ENCODE results near the gene KIF3C. TPM values are rescaled to one million over a fixed set of nuclear protein-coding genes. Genes with fewer than 3 reads are reported as not detected.

KIF3C gene
- total and polyA plus RNA-seq, 10 of the 15 experiments (the other 5 are each of a cell fraction or from before 2014, with no cell fraction given): 0.10 to 0.63 (median 0.46) TPM

DNA sequence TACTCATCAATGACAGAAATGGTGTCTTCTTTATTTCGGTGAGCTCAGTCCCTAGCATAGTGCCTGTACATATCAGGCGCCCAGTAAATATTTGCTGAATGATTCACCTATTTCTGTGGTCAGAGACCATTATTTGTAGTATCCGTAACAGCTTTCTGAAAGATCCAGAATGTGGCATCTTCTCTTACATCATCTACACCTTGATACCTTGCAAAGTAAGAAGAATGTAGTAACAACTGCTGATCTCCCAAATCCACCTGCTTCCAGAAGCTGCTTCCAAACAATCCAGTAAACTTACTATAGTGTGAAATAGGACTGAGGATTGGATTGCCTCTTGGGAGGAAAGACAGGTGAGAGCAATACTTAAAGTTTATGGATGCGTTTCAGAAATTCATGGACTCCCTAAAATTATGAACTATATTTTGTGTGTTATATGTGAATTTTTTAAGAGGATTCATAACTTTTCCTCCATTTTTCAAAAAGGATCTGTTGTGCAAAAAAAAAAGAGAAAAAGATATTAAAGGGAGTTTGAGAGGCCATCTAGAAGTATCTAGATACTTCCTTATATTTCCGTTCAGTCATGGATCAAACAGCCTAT lies 103.1 kb downstream of the KIF3C start (continued):
- TF ChIP-seq BHLHE40 (IDR thresholded peaks at IDR 0.05; ENCODE audit: borderline replicate concordance in 1 of 2, low read depth in 2 of 2, low read length in 1 of 2): no peak

DNA sequence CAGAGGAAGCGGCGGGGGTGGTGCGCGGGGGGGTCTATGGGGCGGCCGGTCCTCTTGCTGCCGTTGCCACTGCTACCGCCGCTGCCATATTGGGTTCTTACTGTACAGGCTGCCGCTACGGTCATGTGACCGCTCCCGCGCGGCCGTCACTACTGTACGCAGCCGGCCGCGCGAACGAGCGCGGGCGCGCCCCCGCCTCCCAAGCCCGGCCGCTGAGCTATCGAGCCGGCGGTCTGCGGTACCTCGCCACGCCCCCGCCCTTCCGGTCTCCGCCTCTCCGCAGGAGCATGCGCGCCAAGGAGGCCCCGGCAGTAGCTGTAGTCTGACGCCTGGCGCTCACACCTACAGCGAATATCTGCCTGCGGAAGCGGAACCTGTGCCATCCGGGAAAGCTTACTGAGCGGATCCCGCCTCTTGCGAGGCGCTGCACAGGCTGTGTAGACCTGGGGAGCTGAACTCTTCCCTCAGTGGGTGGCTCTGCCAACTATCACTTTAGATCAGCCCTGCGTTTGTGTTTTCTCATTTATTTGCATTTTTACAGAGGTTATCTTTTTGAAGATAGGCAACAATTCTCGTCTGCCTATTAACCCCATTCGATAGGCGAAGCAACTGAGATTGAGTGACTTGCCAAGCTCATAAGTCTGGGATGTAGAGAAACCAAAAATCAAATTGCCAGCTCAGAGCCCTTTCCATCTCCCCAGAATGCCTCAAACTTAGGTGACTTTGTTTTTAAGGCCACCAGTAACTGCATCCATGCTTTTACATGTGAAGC lies 103.8 kb downstream of the KIF3C start, which contains the start of gene ASXL2:
Gene ASXL2, minus strand, starts transcription at position 127 of the 772 bp plus-strand sequence. CDS start 265 bp downstream, outside the sequence.
- WGBS (ENCODE audit: insufficient coverage, insufficient replicate concordance, low lambda C conversion rate, missing lambda C conversion rate): 4% methylated on average over 48 of the region's 56 CpGs
- H3K27ac ChIP-seq (ENCODE audit: control insufficient read depth, insufficient read depth): peak within 1 kb of the TSS; percentile 90
- peak within 1 kb of the TSS; percentile 91 for H3K4me2 ChIP-seq (ENCODE audit: control insufficient read depth, insufficient read depth)
- H3K4me1 ChIP-seq (ENCODE audit: control insufficient read depth, insufficient read depth, low read length): peaks cover 5% of the 10 kb centered on the region
- RAD21 ChIA-PET (ENCODE audit: unreplicated experiment): interaction anchor here (0.6 to 1.6 kb wide), 8 partner anchors 24 to 467 kb away, joined by 3 to 12 read pairs (median 4); partner anchors contain the start of genes RAB10 and SELENOI
- SMC1A ChIA-PET (ENCODE audit: uncharacterized antibody, unreplicated experiment): interaction anchor here (0.5 to 1.4 kb wide), 7 partner anchors 9 to 290 kb away, joined by 3 to 17 read pairs (median 3); no protein-coding TSS in a partner anchor
- peak within 1 kb of the TSS; percentile 95 for H2AFZ ChIP-seq (ENCODE audit: control insufficient read depth, low read depth, low read length)
- peak; percentile 94 for ATAC-seq
- CTCF ChIA-PET: interaction anchor here (0.7 to 2.4 kb wide), 12 partner anchors 9 to 903 kb away, joined by 3 to 35 read pairs (median 3); partner anchors contain the start of gene RAB10
- in situ Hi-C loops (cut with MboI) (no loop called here), intact Hi-C loops (cut with micrococcal nuclease; ENCODE audit: unreplicated experiment) (no loop called here)
- TSS peak; percentile 95 for BruUV-seq (replicated peaks)
- peak; percentile 91 for FAIRE-seq
- H3K9ac ChIP-seq (ENCODE audit: control insufficient read depth, insufficient read depth, low read length): peak within 1 kb of the TSS; percentile 95
- peaks cover 29% of the 10 kb centered on the region for H3K79me2 ChIP-seq (ENCODE audit: control insufficient read depth, insufficient read depth, low read length)
- no peaks in the 10 kb centered on the region for H4K20me1 ChIP-seq (ENCODE audit: control insufficient read depth, insufficient read depth)
- H3K36me3 ChIP-seq (ENCODE audit: control insufficient read depth in 2 of 2, insufficient read depth in 2 of 2, low read length in 1 of 2): no peaks in the 10 kb centered on the region; a peak in 1 of 4 replicates
- no peaks in the 10 kb centered on the region for H3K27me3 ChIP-seq (replicated peaks in 1 of 2; ENCODE audit: control insufficient read depth in 2 of 2, insufficient read depth in 2 of 2, low read length in 1 of 2)
- POLR2A ChIA-PET: interaction anchor here (0.7 to 1.9 kb wide), 11 partner anchors 14 to 905 kb away, joined by 3 to 9 read pairs (median 4); partner anchors contain the start of gene SELENOI
- H3K4me3 ChIP-seq: peak within 1 kb of the TSS; percentile 88
- peak; percentile 92 for DNase-seq (ENCODE audit: low read depth, low spot score)
- no peaks in the 10 kb centered on the region; the same call in 2 of the 3 replicates for H3K9me3 ChIP-seq (replicated peaks; ENCODE audit: control insufficient read depth, insufficient read depth, low read length)
- TF ChIP-seq, protein P1, sequence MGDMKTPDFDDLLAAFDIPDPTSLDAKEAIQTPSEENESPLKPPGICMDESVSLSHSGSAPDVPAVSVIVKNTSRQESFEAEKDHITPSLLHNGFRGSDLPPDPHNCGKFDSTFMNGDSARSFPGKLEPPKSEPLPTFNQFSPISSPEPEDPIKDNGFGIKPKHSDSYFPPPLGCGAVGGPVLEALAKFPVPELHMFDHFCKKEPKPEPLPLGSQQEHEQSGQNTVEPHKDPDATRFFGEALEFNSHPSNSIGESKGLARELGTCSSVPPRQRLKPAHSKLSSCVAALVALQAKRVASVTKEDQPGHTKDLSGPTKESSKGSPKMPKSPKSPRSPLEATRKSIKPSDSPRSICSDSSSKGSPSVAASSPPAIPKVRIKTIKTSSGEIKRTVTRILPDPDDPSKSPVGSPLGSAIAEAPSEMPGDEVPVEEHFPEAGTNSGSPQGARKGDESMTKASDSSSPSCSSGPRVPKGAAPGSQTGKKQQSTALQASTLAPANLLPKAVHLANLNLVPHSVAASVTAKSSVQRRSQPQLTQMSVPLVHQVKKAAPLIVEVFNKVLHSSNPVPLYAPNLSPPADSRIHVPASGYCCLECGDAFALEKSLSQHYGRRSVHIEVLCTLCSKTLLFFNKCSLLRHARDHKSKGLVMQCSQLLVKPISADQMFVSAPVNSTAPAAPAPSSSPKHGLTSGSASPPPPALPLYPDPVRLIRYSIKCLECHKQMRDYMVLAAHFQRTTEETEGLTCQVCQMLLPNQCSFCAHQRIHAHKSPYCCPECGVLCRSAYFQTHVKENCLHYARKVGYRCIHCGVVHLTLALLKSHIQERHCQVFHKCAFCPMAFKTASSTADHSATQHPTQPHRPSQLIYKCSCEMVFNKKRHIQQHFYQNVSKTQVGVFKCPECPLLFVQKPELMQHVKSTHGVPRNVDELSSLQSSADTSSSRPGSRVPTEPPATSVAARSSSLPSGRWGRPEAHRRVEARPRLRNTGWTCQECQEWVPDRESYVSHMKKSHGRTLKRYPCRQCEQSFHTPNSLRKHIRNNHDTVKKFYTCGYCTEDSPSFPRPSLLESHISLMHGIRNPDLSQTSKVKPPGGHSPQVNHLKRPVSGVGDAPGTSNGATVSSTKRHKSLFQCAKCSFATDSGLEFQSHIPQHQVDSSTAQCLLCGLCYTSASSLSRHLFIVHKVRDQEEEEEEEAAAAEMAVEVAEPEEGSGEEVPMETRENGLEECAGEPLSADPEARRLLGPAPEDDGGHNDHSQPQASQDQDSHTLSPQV (IDR thresholded peaks at IDR 0.05): no peak
- TF ChIP-seq, protein P2, sequence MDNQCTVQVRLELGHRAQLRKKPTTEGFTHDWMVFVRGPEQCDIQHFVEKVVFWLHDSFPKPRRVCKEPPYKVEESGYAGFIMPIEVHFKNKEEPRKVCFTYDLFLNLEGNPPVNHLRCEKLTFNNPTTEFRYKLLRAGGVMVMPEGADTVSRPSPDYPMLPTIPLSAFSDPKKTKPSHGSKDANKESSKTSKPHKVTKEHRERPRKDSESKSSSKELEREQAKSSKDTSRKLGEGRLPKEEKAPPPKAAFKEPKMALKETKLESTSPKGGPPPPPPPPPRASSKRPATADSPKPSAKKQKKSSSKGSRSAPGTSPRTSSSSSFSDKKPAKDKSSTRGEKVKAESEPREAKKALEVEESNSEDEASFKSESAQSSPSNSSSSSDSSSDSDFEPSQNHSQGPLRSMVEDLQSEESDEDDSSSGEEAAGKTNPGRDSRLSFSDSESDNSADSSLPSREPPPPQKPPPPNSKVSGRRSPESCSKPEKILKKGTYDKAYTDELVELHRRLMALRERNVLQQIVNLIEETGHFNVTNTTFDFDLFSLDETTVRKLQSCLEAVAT (IDR thresholded peaks at IDR 0.05): peak; percentile 73
- no peak for TF ChIP-seq SMC3 (IDR thresholded peaks at IDR 0.05; ENCODE audit: borderline replicate concordance, low read length)
- TF ChIP-seq, protein P3, sequence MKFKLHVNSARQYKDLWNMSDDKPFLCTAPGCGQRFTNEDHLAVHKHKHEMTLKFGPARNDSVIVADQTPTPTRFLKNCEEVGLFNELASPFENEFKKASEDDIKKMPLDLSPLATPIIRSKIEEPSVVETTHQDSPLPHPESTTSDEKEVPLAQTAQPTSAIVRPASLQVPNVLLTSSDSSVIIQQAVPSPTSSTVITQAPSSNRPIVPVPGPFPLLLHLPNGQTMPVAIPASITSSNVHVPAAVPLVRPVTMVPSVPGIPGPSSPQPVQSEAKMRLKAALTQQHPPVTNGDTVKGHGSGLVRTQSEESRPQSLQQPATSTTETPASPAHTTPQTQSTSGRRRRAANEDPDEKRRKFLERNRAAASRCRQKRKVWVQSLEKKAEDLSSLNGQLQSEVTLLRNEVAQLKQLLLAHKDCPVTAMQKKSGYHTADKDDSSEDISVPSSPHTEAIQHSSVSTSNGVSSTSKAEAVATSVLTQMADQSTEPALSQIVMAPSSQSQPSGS (IDR thresholded peaks at IDR 0.05; ENCODE audit: low read length): no peak
- TF ChIP-seq RCOR1 (conservative IDR thresholded peaks at IDR 0.05; ENCODE audit: low read depth, low read length): no peak; the same call in 1 of the 2 replicates
- TF ChIP-seq, protein P4, sequence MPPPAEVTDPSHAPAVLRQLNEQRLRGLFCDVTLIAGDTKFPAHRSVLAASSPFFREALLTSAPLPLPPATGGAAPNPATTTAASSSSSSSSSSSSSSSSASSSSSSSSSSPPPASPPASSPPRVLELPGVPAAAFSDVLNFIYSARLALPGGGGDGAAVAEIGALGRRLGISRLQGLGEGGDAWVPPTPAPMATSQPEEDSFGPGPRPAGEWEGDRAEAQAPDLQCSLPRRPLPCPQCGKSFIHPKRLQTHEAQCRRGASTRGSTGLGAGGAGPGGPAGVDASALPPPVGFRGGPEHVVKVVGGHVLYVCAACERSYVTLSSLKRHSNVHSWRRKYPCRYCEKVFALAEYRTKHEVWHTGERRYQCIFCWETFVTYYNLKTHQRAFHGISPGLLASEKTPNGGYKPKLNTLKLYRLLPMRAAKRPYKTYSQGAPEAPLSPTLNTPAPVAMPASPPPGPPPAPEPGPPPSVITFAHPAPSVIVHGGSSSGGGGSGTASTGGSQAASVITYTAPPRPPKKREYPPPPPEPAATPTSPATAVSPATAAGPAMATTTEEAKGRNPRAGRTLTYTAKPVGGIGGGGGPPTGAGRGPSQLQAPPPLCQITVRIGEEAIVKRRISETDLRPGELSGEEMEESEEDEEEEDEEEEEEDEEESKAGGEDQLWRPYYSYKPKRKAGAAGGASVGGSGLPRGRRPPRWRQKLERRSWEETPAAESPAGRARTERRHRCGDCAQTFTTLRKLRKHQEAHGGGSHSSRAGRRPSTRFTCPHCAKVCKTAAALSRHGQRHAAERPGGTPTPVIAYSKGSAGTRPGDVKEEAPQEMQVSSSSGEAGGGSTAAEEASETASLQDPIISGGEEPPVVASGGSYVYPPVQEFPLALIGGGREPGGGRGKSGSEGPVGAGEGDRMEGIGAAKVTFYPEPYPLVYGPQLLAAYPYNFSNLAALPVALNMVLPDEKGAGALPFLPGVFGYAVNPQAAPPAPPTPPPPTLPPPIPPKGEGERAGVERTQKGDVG (CRISPR knock-in tag; IDR thresholded peaks at IDR 0.05): 0 out of 2 replicates have a peak, but pooled peaks have one; percentile 23
- no peak; the same call in 1 of the 2 replicates for TF ChIP-seq CBFB (IDR thresholded peaks at IDR 0.05; ENCODE audit: low read depth)

All from GM12878 (cell line).